ENCODE data around the gene ASIC2.

Gene ASIC2

DNA sequence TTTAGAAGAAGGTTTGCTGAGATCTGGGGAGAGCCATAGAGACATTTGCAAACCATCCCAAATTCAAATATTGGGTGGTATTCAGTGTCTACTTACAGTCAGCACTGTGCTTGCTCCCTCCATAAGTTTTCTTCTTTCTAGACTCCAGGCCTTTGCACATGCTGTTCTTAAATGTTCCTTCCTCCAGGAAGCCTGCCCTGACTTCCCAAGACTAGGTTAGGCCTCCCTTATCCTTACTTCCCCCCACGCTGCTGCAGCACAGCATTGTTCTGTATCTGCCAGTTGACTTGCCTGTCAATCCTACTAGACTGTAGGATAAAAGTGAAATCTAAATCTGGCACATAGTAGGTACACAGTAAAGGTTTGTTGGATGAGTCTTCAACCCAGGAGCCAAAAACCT lies 53.4 kb downstream of the ASIC2 start:
- Mint-ChIP-seq H3K4me1 (no peaks in the 10 kb centered on the region), H3K27ac (no peak overlapping the region), H3K4me3 (no peak overlapping the region), H3K9me3 (no peaks in the 10 kb centered on the region), H3K27me3 (peaks cover 5% of the 10 kb centered on the region)
- ATAC-seq (no peak), DNase-seq (no peak)

DNA sequence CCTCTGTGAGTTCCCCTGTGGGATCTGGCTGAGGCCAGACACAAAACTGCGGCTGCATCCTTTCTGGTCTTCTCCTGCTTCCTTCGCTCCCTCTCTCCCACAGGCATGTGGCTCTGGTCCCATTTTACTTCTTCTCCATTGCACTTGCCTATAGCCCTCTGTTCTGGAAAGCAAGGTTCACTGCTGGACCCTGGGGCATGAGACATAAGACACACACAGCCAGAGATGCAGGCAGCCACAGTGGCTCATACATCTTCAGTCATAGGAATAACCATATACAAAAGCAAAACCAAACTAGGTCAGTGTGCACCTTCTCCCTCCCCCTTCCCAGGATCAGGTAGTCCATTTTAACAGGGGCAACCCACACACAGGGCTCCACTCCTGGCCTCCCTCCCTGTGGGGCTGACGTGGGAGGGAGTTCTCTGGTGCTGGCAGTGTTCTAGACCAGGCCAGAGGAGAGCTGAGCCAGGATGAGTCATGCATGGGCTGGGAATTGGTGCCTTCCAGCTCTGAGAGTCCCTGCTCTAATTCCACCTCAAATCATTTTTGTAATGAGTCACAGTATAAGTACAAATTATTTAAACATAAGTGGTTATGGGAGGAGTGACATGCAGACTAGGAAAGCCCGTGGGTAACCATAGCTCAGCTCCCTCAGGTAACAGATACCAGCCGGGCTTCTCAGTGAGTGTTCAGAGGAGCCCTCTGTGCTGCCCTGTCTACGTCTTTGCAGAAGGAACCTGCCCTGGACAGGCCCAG lies 58.0 kb downstream of the ASIC2 start:
- DNase-seq (no peak), ATAC-seq (peak; percentile 57)
- Mint-ChIP-seq H3K27me3 (no peaks in the 10 kb centered on the region), H3K4me3 (no peak overlapping the region), H3K4me1 (no peaks in the 10 kb centered on the region), H3K27ac (no peak overlapping the region), H3K9me3 (no peaks in the 10 kb centered on the region)

DNA sequence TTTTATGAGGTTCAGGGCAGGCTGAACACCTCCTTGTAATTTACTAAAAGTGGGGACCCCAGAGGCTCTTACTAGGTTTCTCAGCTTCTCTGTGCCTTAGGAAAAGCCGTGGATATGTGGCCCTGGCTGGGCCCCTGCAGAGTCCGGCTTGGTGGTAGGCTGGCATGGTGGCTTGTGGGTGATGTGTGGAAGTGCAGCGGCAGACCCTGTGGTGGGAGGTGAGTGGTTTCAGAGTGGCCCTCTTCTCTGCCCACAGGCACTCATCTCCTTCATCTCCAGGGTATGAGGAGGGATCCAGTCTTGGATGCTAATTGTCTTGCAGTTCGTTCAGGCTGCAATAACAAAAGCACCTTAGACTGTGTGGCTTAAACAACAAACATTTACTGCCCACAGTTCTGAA lies 58.9 kb downstream of the ASIC2 start:
- Mint-ChIP-seq H3K4me1 (no peaks in the 10 kb centered on the region), H3K4me3 (no peak overlapping the region), H3K27me3 (no peaks in the 10 kb centered on the region), H3K27ac (no peak overlapping the region), H3K9me3 (no peaks in the 10 kb centered on the region)
- no peak for ATAC-seq
- DNase-seq: no peak

DNA sequence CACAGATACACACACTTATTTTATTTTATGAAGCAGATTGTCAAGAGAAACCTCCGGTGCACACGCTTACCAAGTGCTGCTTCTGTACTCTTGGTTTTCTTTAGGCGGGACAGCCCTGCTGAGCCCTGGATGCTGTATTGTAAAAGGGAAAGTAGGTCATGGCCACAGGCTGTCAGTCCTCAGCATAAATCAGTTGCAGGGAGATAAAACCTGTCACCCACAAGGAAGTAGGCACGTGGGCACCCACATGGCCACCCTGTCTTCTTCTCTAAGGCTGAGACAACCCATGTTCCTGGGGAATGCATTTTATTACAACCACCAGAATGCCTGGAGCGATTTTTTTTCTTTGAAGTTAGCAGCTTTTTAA lies 59.3 kb downstream of the ASIC2 start:
- no peak overlapping the region for H3K4me3 Mint-ChIP-seq

DNA sequence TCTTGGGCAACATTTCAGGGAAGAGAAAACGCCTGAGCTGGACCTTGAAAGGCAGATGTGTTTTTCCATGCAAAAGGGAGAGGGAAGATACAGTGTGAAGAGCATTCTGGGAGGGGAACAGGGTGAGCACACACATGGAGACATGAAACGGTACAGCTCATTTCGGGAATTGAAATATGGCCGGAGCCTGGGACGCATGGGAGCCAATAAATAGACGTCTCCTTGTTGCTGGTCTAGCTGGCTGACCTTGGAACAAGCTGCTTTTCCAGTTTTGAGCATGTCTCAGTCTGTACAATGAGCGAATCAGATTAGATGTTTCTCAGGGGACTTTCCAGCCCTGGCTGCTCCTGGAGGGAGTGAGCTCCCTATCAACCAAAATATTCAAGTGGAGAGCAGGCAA lies 63.6 kb downstream of the ASIC2 start:
- no peak overlapping the region for H3K27ac Mint-ChIP-seq

More for the DNA sequence above, 59.3 kb downstream of the ASIC2 start:
- no peaks in the 10 kb centered on the region for H3K9me3 Mint-ChIP-seq
- ATAC-seq (no peak), DNase-seq (no peak)
- no peak overlapping the region for H3K27ac Mint-ChIP-seq
- H3K4me1 Mint-ChIP-seq: no peaks in the 10 kb centered on the region
- H3K27me3 Mint-ChIP-seq: no peaks in the 10 kb centered on the region

DNA sequence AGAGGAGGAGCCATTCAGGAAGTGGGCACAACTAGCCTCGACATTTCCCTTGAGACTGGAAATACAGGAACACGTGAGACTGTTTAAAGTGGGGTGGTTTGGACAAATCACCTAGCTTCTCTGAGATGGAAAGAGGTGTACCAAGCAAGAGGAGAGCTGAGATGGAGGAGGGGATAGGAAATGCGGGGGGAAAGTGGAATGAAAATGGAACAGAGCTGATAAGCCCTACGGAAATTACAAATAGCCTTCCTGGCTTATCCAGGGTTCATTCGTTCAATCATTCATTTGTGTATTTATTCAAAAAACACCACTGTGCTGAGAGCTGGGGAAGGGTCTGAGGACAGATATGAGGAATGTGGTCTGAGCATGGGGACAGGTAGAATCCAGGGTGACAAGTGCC lies 64.1 kb downstream of the ASIC2 start:
- ATAC-seq: no peak
- H3K27ac Mint-ChIP-seq: peak overlapping the region in 1 of 2 donors; percentile 39
- H3K27me3 Mint-ChIP-seq: no peaks in the 10 kb centered on the region
- no peaks in the 10 kb centered on the region for H3K9me3 Mint-ChIP-seq
- no peak overlapping the region for H3K4me3 Mint-ChIP-seq
- DNase-seq: no peak
- H3K4me1 Mint-ChIP-seq: no peaks in the 10 kb centered on the region

More for the DNA sequence above, 63.6 kb downstream of the ASIC2 start:
- H3K4me1 Mint-ChIP-seq: no peaks in the 10 kb centered on the region
- no peaks in the 10 kb centered on the region for H3K9me3 Mint-ChIP-seq
- no peak for ATAC-seq
- no peak overlapping the region for H3K4me3 Mint-ChIP-seq
- DNase-seq: no peak
- no peaks in the 10 kb centered on the region for H3K27me3 Mint-ChIP-seq

DNA sequence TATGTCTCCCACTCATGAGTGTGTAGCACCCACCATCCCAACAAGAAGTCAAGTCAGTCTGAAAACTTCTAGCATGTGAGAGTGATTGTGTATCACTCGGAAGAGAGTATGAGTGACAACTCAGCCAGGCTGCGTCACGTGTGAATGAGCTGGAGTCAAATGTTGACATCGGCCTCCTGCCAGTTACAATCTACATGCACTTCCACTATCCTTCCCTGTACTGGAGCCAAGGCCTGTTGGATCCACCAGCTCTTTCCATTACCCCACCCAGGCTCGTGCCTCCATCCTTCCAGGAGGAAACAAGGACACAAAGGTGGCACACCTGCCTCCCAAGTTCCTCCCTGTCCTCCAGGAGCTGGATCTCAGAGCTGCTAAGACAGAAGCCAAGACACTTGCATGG lies 64.5 kb downstream of the ASIC2 start:
- no peaks in the 10 kb centered on the region for H3K4me1 Mint-ChIP-seq
- DNase-seq (no peak), ATAC-seq (no peak)
- peak overlapping the region in 1 of 2 donors; percentile 39 for H3K27ac Mint-ChIP-seq
- H3K9me3 Mint-ChIP-seq: no peaks in the 10 kb centered on the region
- H3K4me3 Mint-ChIP-seq: no peak overlapping the region
- H3K27me3 Mint-ChIP-seq: no peaks in the 10 kb centered on the region

DNA sequence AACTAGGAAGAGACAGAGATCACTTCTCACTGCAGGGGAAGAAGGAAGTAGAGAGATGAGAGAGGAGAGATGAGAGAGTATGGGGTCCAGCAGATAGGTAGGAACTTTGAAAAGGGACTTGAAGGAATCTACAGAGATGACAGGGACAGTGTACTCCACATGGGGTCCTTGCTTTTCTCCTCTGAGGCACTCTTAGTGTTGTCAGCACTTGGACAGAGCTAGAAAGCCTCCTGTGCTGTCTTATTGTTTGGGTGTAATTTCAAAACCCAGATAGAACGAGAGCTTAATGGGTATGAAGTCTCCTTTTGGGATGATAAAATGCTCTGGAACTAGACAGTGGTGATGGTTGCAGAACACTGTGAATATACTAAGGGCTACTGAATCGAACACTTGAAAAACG lies 65.2 kb downstream of the ASIC2 start:
- Mint-ChIP-seq H3K4me1 (no peaks in the 10 kb centered on the region), H3K4me3 (no peak overlapping the region), H3K27ac (no peak overlapping the region), H3K27me3 (no peaks in the 10 kb centered on the region), H3K9me3 (no peaks in the 10 kb centered on the region)
- DNase-seq (no peak), ATAC-seq (no peak)

DNA sequence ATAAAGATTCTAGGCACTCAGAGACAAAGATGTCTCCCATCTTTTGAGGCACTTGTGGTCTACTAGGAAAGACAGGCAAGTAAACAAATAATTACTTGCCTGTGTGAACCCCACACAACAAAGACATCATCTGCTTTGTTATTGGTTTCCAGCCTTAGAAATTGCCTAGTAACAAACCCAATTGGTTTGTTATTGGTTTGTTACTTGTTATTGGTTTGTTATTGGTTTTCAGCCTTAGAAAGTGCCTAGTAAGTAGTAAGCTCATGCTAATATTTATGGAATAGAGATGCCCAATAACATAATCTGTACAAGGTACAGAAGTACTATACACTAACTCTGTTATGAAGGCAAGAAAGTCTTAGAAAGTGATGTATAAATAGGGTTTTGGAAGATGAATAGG lies 67.1 kb downstream of the ASIC2 start:
- Mint-ChIP-seq H3K4me1 (no peaks in the 10 kb centered on the region), H3K4me3 (no peak overlapping the region), H3K27ac (no peak overlapping the region), H3K9me3 (no peaks in the 10 kb centered on the region), H3K27me3 (no peaks in the 10 kb centered on the region)
- ATAC-seq: no peak
- no peak for DNase-seq

DNA sequence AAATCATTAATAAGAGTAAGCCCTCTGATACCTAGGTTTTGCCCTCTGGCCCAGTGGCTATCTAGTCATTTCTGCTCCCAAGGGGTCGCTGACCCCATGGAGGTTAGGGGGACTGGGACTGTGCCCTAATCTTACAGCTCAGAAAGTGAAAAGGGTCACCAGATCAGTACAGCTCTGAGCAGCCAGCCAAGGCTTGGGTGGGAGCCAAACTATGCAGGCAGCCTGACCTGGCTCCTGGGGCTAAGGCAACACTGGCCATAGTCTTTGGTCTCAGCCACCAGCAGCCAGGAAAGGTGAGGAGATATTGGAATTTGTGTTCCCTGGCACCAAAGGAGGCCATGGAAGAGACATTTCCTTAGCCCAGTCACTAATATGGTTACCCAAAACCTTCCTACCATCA lies 67.6 kb downstream of the ASIC2 start:
- Mint-ChIP-seq H3K9me3 (no peaks in the 10 kb centered on the region), H3K27me3 (no peaks in the 10 kb centered on the region), H3K27ac (peak overlapping the region in 1 of 2 donors; percentile 27), H3K4me1 (no peaks in the 10 kb centered on the region), H3K4me3 (no peak overlapping the region)
- ATAC-seq (no peak), DNase-seq (no peak)

DNA sequence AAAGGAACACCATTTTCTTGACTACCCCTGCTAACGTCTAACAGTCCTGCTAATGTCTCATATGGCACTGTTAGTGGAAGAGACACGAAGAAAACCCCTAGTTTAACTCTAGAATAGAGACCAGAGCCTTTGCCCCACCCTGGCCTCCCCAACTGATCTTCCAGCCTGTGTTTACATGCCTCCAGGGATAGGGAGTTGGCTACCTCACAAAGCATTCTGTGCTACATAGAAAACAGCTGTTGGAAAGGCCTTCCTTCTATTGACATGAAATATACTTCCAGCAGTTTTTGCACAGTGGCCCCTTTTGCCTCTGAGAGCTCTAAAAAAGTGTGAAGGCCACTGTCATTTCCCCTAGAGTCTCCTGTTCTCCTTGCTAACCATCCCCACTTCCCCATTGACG lies 73.1 kb downstream of the ASIC2 start:
- no peak overlapping the region for H3K27ac Mint-ChIP-seq
- DNase-seq (no peak), ATAC-seq (no peak)
- H3K4me1 Mint-ChIP-seq: no peaks in the 10 kb centered on the region
- no peak overlapping the region for H3K4me3 Mint-ChIP-seq
- peaks cover 11% of the 10 kb centered on the region for H3K27me3 Mint-ChIP-seq
- H3K9me3 Mint-ChIP-seq: no peaks in the 10 kb centered on the region

DNA sequence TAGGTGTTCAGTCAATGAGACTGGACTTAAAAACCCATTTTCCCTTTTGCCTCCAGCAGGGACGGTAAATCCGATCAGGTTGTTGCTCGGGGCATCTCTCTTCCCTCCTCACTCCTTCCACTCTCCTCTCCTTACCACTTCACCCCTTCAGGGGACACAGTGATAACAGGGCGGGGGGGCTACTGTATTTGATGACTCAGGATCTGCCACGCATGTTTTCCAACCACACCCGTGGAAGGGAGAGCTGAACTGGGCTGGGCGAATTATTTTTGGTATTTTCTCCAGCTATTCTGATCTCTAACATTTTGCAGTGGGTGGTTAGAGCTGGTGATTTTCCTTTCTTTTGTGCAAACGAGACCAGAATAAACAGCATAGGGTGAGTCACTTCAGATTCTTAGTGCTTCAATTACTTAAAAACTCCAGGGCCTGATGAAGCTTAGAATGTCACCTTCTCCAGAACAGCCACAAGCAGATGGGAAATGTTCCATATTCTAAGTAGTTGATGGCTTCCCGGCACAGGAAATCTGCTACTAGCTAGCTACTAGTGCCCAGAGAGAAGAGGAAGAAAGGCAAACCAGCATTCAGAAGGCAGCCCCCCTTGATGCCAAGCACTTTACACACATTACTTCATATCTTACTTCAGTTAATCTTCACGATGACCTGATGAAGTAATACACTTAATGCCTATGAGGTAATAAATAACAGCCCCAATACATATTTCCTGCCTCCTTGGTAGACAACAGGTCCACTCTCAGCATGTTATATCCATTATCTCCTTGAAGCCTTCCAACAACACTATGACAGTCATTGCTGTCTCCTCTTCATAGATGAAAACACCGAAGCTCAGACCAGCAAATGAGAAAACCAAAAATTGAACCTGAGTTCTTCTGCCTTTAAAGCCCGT lies 74.1 kb downstream of the ASIC2 start:
- Mint-ChIP-seq H3K9me3 (no peaks in the 10 kb centered on the region), H3K27ac (peak overlapping the region in 1 of 2 donors; percentile 41), H3K27me3 (peaks cover 11% of the 10 kb centered on the region), H3K4me3 (no peak overlapping the region), H3K4me1 (no peaks in the 10 kb centered on the region)
- ATAC-seq (no peak), DNase-seq (no peak)

DNA sequence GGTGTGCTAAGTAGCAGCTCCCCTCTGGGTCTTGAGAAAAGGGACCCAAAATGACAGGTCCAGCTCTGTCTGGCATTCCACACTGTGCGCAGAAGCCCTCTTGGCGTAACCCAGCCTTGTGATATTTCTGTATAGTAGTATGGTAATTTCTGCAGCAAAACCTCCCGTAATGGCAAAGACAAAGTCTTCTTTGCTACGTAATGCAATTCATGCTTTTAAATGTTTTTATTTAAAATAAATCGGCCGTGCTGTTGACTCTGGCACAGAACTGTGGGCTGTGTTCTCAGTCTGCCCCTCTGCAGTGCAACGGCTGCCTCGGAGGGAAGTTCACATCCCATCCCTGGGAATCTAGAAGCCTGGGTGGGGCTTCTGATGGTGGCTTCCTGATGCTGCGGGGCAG lies 75.2 kb downstream of the ASIC2 start:
- no peak overlapping the region for H3K4me3 Mint-ChIP-seq
- no peaks in the 10 kb centered on the region for H3K9me3 Mint-ChIP-seq
- H3K27me3 Mint-ChIP-seq: peaks cover 11% of the 10 kb centered on the region
- no peak for ATAC-seq
- no peak overlapping the region for H3K27ac Mint-ChIP-seq
- no peak for DNase-seq
- no peaks in the 10 kb centered on the region for H3K4me1 Mint-ChIP-seq

DNA sequence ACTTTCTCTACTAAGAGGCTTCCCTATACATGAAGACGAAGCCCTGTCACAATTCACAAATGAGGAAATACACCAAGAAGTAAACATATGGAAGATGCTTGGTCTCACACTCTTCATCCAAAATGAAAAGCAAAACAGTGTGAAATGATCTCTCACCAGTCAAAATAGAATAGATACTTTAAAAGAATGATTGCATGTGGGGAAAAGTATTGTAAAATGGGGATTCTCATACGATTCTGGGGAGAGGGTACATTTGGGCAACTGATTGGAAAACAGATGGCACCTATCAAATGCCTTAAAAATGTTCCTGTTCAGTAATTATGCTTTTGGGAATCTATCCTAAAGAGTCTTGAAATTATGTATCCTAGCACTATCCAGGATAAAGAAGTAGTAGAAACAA lies 78.1 kb downstream of the ASIC2 start:
- no peak overlapping the region for H3K27ac Mint-ChIP-seq
- H3K9me3 Mint-ChIP-seq: no peaks in the 10 kb centered on the region
- no peak for ATAC-seq
- peaks cover 18% of the 10 kb centered on the region for H3K27me3 Mint-ChIP-seq
- no peaks in the 10 kb centered on the region for H3K4me1 Mint-ChIP-seq
- no peak for DNase-seq
- no peak overlapping the region for H3K4me3 Mint-ChIP-seq

DNA sequence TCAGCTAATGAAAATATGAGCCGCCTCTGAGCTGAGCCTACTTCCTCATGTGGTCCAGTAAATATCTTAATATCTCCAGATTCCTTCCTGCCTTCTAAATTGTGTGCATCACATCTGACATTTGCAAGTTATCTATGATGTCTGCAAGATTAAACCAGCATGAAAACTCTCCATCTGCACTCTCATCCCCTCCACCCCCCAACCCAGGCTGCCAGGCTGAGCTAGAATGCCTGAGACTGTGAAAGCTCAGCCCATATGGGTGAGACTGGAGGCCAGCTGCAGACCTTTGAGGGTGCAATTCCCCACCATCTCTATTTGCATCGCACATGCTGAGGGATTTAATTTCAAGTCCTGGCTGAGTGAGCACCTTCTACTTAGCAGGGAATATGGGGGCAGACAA lies 82.8 kb downstream of the ASIC2 start:
- H3K27me3 Mint-ChIP-seq: peaks cover 7% of the 10 kb centered on the region
- no peak overlapping the region for H3K27ac Mint-ChIP-seq
- H3K9me3 Mint-ChIP-seq: no peaks in the 10 kb centered on the region
- ATAC-seq: no peak
- H3K4me1 Mint-ChIP-seq: no peaks in the 10 kb centered on the region
- no peak overlapping the region for H3K4me3 Mint-ChIP-seq
- DNase-seq: no peak

DNA sequence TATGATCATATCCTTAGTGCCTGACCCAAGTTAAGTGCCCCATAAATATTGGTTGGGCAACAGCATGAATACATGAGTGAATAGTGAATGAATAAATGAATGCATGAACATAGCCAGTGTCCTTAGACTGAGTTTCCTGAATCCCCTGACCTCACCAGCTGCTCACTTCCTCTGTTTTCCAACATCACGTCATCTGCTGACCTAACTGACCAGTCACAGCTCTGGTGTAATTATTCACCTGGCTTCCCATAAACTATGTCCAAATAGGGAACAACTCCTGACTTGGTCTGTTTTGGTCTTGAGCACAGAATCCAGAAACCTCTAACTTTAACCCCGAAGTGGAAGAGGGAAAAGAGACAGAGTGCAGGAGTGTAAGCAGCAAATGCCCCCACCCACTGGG lies 83.4 kb downstream of the ASIC2 start:
- Mint-ChIP-seq H3K27ac (no peak overlapping the region), H3K9me3 (no peaks in the 10 kb centered on the region), H3K27me3 (peaks cover 7% of the 10 kb centered on the region), H3K4me3 (no peak overlapping the region), H3K4me1 (no peaks in the 10 kb centered on the region)
- no peak for ATAC-seq
- no peak for DNase-seq
